HG03565 (cell line): ENCODE data around the gene NLK.
"Not testable (repeated sequence)": the region's sequence is repeated elsewhere in the genome, so short reads cannot be mapped to it uniquely, and the experiment has no call there.

ENCODE experiments used
- ATAC-seq: cut with Tn5 transposase; IDR thresholded peaks from one replicate; pipeline ENCODE4 v1.9.1; 2021; ENCODE audit warnings: mild to moderate bottlenecking, moderate library complexity; ENCODE audit not compliant: unreplicated experiment

The NLK gene

GRCh38 chr17:28227316-28228108 lies 185.0 kb downstream of the NLK start:
- ATAC-seq, result no peak

GRCh38 chr17:28228109-28228840 lies 185.8 kb downstream of the NLK start:
- ATAC-seq, result no peak

- ATAC-seq, result no peak
These were observed 186.7 kb downstream of the NLK start for GRCh38 chr17:28228986-28229729.

- ATAC-seq, result no peak
These were observed 187.5 kb downstream of the NLK start for GRCh38 chr17:28230011-28230410.

GRCh38 chr17:28230607-28231006 lies 188.1 kb downstream of the NLK start:
- ATAC-seq, result not testable (repeated sequence)

GRCh38 chr17:28231624-28232023 lies 189.1 kb downstream of the NLK start:
- not testable (repeated sequence) for ATAC-seq

GRCh38 chr17:28232966-28233870 lies 190.7 kb downstream of the NLK start:
- ATAC-seq, result not testable (repeated sequence)

- not testable (repeated sequence) for ATAC-seq
These were observed 191.7 kb downstream of the NLK start for GRCh38 chr17:28233872-28234856.

- ATAC-seq, result not testable (repeated sequence)
These were observed 192.7 kb downstream of the NLK start for GRCh38 chr17:28235066-28235700.

GRCh38 chr17:28236033-28236653 lies 193.7 kb downstream of the NLK start:
- ATAC-seq, result not testable (repeated sequence)

- ATAC-seq, result not testable (repeated sequence)
These were observed 196.2 kb downstream of the NLK start for GRCh38 chr17:28238547-28239270.

- no peak for ATAC-seq
These were observed 196.8 kb downstream of the NLK start for GRCh38 chr17:28239271-28239624.

- no peak for ATAC-seq
These were observed 198.3 kb downstream of the NLK start for GRCh38 chr17:28240688-28241340.

- ATAC-seq, result no peak
These were observed 200.3 kb downstream of the NLK start for GRCh38 chr17:28242791-28243190.

- ATAC-seq, result not testable (repeated sequence)
These were observed 200.8 kb downstream of the NLK start for GRCh38 chr17:28243268-28243667.

GRCh38 chr17:28244446-28244845 lies 202.0 kb downstream of the NLK start:
- no peak for ATAC-seq
